Testis (tissue), 2 donors: ENCODE data around the gene SLC15A1.

Experiments used
- POLR2A ChIP-seq: fragments of 450-650 bp; IDR thresholded peaks from one replicate; pipeline ENCODE4 v1.6.1; 2017; ENCODE audit warnings: antibody characterized with exemption, mild to moderate bottlenecking, moderate library complexity
- TF ChIP-seq, protein P1 (sequence below), 3 experiments: fragments of 450-650 bp in 2 of 3; fragments of 200-600 bp in 1 of 3; sonication (generic) in 1 of 3; IDR thresholded peaks; one replicate each; pipeline ENCODE4 v1.5.1; 2016 to 2019; ENCODE audit warnings: antibody characterized with exemption in 3 of 3, mild to moderate bottlenecking in 2 of 3, moderate library complexity in 1 of 3

DNA sequence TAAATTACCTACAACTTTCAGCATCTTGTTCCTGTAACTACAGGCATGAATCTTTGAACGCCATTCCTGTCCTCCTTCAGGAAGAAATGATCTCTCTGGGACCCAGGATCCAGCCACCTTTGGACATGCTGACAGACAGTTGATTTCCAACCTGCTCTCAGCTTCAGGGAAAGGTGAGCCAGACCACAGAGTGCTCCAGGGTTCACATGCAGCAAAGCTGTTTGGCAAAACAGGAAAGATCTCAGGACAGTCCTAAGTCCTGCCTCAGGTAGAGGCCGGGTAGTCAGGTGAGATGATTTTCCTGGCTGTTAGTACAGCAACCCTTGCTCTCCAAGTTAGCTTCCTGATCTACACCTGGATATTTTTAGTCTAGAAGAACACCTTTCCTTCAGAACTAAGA lies 9.1 kb downstream of the SLC15A1 start:
- TF ChIP-seq, protein P1, sequence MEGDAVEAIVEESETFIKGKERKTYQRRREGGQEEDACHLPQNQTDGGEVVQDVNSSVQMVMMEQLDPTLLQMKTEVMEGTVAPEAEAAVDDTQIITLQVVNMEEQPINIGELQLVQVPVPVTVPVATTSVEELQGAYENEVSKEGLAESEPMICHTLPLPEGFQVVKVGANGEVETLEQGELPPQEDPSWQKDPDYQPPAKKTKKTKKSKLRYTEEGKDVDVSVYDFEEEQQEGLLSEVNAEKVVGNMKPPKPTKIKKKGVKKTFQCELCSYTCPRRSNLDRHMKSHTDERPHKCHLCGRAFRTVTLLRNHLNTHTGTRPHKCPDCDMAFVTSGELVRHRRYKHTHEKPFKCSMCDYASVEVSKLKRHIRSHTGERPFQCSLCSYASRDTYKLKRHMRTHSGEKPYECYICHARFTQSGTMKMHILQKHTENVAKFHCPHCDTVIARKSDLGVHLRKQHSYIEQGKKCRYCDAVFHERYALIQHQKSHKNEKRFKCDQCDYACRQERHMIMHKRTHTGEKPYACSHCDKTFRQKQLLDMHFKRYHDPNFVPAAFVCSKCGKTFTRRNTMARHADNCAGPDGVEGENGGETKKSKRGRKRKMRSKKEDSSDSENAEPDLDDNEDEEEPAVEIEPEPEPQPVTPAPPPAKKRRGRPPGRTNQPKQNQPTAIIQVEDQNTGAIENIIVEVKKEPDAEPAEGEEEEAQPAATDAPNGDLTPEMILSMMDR (IDR thresholded peaks at IDR 0.05), result no peak
- no peak for TF ChIP-seq POLR2A
